ENCODE results near the gene FTL. TPM values are rescaled to one million over a fixed set of nuclear protein-coding genes. Genes with fewer than 3 reads are reported as not detected.

FTL gene
- polyA plus RNA-seq, 3 donors, result 2,018 to 2,741 (median 2,584) TPM

DNA sequence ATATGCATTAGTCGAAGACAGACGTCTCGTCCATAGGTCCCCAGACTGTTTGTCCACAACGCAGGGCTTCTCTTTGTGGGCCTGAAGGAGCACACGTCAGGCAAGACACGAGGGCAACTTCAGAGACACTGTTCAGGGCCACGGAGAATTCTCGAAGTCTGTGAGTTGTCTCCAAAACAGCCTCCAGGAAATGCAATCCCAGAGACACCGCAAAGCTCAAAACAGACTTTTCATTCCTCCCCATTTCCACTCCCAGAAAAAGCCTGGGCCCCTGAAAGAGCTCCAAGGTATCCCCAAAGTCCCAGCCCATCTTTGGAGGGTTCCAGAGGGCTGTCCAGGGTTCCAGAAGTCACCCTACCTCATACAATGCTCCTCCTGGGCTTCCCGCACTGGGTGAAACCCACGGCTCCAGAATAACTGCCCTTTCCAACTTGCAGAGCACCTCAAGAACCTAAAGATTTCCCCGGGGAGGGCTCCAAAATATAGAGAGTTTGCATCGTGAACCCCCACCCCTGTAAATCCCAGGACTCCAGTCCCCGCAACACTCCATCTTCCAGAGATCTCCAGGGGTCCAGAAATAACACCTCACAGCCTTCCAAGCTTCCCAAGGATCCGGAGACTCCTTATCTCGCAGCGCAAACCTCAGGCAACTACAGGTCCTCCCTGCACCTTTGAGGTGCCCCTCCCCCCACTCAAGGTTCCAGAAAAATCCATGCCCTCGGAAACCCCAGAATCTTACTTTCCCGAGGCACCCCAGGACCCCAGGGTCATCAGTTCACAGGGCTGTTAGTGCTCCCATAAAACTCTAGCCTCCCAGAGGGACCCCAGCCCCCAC lies 687 bp upstream of the FTL start:
- DNase-seq (ENCODE audit: low read depth in 3 of 3, low spot score in 2 of 3), result no peak

DNA sequence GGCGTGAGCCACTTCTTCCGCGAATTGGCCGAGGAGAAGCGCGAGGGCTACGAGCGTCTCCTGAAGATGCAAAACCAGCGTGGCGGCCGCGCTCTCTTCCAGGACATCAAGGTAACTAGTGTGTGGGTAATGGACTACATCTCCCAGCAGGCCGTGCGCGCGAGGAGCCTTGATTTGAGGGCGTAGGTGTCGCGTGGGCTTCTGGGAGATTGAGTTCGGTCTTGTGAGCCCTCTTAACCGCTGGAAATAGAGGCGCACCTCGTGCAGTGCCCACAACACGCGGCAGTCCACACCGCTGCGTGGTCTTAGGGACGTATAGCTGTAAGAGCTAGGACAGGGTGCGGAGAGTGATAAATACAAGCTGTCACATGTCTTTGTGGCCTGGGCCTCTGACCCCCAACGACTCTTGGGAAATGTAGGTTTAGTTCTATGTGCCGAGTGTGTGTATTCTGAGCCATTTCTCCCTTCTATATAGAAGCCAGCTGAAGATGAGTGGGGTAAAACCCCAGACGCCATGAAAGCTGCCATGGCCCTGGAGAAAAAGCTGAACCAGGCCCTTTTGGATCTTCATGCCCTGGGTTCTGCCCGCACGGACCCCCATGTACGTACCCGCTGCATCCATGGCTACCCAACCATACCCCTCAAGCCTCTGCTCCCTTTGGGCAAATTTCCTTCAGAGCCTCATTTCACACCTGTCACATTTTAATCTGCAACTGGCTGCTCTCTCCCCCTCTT lies 864 bp downstream of the FTL start:
- peak in 2 of 3 donors; percentile 75 to 79 for DNase-seq (ENCODE audit: low read depth in 3 of 3, low spot score in 2 of 3)

DNA sequence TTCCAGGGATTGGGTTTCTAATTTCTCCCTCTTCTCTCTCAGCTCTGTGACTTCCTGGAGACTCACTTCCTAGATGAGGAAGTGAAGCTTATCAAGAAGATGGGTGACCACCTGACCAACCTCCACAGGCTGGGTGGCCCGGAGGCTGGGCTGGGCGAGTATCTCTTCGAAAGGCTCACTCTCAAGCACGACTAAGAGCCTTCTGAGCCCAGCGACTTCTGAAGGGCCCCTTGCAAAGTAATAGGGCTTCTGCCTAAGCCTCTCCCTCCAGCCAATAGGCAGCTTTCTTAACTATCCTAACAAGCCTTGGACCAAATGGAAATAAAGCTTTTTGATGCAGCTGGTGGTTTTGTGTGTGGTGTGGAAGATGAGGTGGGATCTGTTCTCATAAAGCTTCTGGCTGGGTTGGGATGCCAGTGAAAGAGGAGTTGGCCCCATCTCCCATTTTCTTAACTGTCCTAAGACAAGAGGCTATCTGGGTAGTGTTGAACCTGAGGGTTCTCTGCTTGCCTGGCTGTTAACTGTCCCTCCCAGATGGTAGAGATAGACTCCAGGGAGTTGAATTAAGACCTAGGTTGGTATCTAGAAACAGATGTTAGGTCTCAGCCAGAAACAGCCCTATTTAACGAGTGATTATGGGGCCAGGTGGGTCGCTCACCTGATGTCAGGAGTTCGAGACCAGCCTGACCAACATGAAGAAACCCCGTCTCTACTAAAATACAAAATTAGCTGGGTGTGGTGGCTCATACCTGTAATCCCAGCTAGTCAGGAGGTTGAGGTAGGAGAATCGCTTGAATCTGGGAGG lies 1.6 kb downstream of the FTL start:
- DNase-seq (ENCODE audit: low read depth in 3 of 3, low spot score in 2 of 3), result no peak

DNA sequence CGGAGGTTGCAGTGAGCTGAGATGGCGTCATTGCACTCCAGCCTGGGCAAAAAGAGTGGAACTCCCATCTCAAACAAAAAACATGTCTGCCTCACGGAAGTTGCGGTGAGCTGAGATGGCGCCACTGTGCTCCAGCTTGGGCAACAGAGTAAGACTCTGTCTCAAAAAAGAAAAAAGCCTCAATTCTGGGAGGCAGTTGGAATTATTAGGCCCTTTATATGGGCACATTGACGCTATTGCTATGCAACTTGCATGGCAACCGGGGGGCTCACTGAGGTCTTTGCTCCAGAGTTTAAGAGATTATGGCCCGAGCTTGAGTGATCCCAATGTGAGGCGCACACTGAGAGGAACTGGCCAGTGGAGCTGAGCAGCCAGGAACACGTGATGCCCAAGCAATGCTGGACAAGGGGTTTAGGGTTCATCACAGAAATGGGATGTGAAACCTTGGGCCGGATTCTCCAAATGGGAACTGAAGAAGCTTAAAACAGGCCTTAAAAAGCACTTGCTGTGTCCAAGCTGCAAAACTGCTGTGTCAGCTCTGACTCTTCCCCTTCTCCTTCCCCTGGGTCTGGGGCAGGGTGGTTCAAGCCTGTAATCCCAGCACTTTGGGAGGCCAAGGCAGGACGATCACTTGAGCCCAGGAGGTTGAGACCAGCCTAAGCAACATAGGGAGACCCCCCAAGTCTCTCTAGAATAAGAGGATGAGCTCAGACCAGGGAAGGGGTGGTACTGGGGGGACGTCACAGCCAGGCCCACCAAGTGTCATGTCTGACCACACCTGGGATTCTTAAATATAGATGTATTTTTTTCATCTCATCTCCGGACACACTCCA lies 2.5 kb downstream of the FTL start:
- no peak for DNase-seq (ENCODE audit: low read depth in 3 of 3, low spot score in 2 of 3)

DNA sequence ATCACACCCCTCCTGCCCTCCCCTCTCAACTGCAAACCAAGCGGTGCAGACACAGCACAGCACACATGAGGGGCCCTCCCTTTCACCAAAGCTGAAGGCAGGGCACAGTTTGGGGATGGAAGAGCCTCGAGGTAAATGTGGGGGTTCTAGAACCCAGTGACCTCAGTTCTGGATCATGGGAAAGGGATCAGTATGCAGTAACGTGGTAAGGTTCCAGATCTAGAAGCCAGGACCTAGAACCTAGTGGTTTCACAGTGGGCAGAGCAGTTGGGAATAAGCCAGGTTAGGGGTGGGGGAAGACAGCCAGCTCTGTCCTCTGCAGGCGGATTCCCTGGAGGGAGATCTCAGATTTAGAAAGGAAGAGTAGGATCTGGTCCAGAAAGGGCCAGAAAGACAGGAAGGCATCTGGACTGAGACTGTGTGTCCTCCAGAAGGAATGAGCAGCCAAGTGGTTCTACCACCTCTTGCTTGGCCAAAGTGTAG lies 3.1 kb downstream of the FTL start:
- DNase-seq (ENCODE audit: low read depth in 3 of 3, low spot score in 2 of 3), result no peak

DNA sequence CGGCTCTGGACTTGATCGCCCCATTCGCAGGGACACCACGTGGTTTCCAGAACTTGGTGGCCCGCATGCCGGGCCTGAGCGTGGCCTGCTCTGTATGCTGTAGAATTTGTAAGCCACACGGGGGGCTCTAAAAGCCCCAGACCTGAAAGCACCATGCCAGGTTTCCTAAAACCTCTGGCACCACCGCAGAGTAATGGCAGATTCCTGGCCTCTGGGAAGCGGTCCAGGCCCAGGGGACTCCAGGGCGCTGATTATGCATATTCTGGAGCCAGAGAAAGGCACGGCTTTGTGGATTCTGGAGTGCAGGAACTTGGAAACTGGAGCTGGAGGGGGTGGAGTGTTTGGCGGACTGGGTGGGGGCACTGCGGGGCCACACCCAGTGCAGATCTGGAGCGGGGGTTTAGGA lies 3.7 kb downstream of the FTL start:
- no peak for DNase-seq (ENCODE audit: low read depth in 3 of 3, low spot score in 2 of 3)

DNA sequence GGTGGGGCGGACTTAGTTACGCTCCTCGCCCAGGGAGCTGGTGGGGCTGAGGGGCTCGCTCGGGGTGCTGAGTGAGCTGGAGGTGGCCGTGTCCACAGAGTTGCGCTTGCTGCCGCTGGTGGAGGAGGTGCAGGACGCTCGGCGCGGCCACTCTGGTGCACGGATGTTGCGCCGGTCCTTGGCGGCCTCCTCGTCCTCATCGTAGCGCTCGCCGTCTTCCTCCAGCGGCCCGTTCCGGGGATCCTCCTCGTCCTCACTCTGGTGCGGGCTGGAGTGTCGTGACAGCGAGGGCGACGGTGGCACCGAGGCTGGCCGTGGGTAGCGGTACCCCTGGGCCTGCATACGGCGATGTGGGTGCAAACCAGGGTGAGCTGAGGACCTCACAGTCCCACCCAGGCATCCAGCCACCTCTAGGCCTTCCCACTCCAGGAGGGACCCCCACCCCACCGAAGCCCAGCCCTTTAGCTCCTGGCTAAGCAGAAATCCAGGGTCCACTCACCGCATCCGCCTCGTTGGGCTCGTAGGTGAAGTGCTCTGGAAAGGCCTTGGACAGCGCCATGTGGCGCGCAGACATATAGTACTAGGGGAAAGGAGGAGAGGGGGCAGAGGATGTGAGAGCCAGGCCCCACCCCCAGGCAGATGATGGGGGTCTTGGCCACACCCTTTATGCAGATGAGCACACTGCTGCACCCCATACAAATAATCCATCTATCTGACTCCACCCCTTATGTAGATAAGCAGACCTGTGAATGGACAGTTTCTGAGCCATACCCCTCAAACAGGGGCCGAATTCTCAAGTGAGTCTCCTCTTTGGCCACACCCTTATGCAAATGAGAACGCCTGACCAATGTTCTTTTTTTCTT lies 4.4 kb downstream of the FTL start:
- DNase-seq (ENCODE audit: low read depth in 3 of 3, low spot score in 2 of 3), result no peak

DNA sequence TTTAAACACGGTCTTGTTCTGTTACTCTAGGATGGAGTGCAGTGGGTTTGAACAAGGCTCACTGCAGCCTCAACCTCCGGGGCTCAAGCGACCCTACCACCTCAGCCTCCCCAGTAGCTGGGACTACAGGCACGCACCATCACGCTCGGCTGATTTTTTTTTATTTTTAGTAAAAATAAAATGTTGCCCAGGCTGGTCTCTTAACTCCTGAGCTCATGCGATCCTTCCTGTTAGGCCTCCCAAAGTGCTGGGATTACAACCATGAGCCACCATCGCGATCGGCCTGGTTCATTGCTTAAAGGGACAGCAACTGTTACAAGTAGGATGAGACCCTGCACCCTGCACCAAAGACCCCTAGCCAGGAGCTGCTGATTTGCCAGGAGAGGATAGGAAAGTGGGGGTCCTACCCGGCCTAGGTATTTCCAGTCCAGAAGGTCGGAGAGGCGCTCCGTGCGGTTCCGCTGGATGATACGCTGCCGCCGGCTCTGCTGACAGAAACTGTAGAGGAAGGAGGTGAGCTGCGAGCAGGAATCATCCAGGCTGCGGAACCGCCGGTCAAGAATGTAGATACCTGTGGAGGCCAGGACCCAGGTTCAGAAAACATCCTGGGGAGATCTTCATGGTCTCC lies 5.1 kb downstream of the FTL start:
- no peak for DNase-seq (ENCODE audit: low read depth in 3 of 3, low spot score in 2 of 3)

DNA sequence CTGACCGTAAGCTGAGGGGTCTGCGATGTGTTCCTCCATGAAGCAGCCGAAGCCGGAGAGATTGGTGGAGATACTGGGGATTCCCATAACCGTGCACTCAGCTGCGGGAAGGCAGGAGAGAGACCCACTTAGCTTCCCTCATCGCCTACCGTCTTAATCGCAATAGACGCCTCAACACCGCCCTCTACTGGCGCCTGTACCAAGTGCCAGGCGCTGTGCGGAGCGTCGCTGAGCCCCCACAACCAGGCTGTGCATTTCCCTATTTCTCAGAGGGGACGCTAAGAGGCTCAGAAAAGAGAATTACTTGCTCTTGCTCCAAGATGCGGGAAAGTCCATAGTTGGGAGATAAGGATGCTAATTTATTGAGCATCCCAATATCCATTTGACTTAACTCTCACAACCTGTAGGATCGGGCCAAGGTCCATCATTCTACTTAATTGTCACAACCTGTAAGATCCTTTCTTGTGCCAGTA lies 5.8 kb downstream of the FTL start:
- DNase-seq (ENCODE audit: low read depth in 3 of 3, low spot score in 2 of 3), result no peak

DNA sequence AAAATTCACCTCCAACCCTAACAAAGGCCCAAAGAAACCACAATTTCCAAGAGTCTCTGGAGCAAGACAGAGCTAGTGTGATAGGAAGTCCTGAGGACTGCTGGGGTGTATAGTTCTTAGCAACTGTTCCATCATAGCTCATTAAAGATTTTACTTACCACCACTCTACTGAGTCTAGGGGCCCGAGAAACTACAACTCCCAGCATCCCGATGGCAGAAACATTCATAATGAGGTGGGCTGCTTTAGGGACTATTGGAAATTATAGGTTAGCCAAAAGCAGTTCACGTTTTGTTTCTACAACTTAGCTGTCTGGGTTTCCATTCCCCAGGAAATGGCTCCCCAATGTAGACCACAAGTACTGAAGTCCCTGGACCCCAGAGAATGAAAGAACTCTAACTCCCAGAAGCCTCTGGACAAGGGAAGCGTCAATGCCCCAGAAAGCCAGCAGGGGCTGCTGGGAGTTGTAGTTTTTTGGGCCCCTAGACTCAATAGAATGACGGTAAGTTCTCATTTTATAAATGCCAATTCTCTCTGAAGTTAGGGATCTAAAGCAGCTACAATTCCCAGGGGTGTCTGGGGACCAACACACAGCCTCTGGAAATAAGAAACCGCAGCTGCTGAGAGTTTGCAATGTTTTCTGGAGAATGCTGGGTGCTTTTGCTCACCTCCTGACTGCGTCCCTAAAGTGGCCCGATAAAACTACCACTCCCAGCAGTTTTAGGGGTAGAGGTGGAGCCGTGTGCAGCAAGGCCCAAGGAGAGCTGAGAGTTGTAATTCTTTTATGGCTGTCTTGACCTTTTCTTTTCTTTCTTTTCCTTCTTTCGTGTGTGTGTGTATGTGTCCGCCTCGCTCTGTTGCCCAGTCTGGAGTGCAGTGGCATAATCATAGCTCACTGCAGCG lies 11.1 kb downstream of the FTL start:
- no peak for DNase-seq (ENCODE audit: low read depth in 3 of 3, low spot score in 2 of 3)

DNA sequence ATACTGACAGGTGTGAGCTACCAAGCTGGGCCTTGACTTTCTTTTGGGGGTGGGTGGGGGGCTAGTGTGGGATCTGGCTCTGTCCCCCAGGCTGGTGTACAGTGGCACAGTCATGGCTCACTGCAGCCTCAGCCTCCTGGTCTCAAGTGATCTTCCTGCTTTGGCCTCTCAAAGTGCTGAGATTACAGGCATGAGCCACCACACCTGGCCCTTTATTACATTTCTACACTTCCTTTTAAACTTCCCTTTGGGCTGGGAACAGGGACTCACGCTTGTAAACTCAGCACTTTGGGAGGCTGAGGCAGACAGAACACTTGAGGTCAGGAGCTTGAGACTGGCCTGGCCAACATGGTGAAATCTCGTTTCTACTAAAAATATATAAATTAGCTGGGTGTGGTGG lies 12.0 kb downstream of the FTL start:
- no peak for DNase-seq (ENCODE audit: low read depth in 3 of 3, low spot score in 2 of 3)

DNA sequence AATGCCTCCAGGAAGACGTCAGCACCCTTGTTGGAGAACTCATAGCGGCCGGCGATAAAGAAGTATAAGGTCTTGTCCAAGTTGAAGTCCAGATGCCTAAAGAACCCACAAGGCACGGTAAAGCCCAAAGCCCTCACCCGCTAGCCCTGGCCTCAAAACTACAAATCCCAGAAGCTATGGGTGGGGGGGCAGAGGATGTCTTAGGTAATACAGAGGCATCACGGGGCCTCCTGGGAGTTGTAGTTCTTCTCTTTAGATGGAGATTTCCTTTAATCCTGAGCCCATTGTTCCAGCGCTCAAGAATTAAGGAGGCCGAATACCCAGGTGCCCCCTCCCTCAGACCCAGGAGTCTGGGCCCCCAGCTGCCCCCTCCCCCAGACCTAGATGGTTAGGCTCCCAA lies 17.2 kb downstream of the FTL start:
- DNase-seq (ENCODE audit: low read depth in 3 of 3, low spot score in 2 of 3), result no peak

DNA sequence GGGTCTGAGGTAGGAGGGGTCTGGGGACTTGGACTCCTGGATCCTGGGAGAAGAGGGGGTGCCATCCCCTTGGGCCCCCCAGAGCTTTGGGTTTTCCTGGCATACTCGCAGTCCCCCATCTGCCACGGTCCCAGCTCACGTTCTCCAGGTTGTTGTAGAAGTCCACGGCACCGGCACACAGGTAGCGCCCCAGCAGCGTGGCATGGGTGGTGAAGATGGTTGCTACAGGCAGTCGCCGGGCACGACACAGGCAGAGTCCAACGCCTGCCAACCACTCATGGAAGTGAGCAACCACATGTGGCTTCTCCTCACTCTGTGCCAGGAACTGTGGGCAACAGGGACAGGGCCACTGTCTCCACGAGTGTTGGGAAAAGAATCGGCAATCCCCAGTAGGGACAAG lies 20.6 kb downstream of the FTL start:
- no peak for DNase-seq (ENCODE audit: low read depth in 3 of 3, low spot score in 2 of 3)

DNA sequence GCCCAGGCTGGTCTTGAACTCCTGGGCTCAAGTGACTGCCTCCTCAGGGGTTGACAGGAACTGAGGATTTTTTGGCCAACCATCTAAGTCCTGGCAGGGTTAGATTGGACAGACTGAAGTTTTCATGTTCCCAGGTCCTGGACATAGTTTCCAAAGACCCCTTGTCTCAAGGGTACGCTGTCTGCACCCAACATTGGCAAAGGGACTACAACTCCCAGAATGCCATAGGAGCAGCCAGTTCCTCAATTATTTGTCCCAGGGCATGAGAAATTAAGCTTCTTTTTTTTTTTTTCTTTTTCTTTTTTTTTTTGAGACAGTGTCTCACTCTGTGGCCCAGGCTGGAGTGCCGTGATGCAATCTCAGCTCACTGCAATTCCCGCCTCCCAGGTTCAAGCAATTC lies 21.1 kb downstream of the FTL start:
- no peak for DNase-seq (ENCODE audit: low read depth in 3 of 3, low spot score in 2 of 3)

DNA sequence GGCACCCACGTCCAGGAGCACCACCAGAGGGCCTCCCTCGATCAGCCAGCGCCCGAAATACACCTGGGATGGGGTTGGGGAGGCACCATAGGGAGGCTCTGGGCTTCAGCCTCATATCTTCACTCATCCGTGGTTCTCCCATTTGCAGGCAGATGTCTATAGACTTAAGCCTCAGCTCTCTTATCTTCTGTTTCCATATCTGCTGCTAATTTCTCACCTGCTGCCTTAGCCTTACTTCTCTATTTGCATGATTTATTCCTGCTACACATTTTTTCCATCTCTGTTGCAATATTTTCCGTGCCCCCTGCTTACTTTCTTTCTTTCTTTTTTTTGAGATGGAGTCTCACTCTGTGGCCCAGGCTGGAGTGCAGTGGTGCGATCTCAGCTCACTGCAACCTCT lies 22.2 kb downstream of the FTL start:
- DNase-seq (ENCODE audit: low read depth in 3 of 3, low spot score in 2 of 3), result no peak

DNA sequence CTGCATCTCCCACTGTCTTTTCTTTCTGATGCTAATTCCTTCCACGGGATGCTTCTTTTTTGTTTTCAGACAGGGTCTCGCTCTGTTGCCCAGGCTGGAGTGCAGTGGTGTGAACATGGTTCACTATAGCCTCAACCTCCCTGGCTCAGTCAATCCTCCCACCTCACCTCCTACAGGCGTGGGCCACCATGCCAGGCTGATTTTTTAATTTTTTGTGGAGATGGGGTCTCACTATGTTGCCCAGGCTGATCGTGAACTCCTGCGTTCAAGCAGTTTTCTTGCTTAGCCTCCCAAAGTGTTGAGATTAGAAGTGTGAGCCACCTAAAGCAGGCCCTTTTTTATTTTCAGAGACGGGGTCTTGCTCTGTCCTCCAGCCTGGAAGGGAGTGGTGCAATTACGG lies 23.2 kb downstream of the FTL start:
- no peak for DNase-seq (ENCODE audit: low read depth in 3 of 3, low spot score in 2 of 3)

DNA sequence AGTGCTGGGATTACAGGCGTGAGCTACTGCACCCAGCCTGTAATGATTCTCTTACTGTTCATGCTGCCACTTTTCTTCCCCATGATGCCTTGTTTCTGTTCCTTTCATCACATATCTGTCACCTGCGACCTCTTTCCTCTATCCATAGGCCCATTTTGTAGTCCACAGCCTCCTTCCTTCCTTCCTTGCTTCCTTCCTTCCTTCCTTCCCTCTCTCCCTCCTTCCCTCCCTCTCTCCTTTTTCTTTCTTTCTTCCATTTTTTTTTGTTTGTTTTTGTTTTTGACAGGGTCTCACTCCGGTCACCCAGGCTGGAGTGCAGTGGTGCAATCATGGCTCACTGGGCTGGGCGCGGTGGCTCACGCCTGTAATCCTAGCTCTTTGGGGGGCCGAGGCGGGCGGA lies 23.8 kb downstream of the FTL start:
- no peak for DNase-seq (ENCODE audit: low read depth in 3 of 3, low spot score in 2 of 3)

Measured in right renal cortex interstitium (tissue), 3 donors.